Fibroblast of peridontal ligament (primary cell): Measurements from ENCODE around the gene KCNAB1.
A peak's percentile ranks its signal among the peaks of the same experiment; 100 is the strongest.
"Not testable (repeated sequence)": the region's sequence is repeated elsewhere in the genome, so short reads cannot be mapped to it uniquely, and the experiment has no call there.

Source experiments
- DNase-seq: peaks from one replicate; pipeline ENCODE4 v3.0.0-alpha.2; 2010; ENCODE audit errors: extremely low read depth

The KCNAB1 gene

DNA sequence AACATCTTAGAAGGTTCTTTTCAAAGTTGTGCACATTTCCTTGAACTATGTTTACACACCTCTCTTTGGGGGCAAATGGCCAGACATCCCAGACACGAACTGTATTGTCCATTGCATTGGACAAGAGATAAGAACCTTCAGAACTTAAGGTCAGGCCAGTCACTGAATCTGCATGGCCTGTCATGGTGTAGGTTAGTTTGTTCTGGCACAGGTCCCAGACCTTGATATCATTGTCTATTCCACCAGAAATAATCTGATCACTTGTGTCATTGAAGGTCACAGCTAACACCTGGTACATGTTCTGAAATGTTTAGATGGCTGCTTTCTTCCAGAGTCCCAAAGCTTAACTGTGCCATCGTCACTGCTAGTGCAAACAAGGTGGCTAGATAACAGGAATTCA, 55.7 kb downstream of the KCNAB1 start:
- no peak for DNase-seq

DNA sequence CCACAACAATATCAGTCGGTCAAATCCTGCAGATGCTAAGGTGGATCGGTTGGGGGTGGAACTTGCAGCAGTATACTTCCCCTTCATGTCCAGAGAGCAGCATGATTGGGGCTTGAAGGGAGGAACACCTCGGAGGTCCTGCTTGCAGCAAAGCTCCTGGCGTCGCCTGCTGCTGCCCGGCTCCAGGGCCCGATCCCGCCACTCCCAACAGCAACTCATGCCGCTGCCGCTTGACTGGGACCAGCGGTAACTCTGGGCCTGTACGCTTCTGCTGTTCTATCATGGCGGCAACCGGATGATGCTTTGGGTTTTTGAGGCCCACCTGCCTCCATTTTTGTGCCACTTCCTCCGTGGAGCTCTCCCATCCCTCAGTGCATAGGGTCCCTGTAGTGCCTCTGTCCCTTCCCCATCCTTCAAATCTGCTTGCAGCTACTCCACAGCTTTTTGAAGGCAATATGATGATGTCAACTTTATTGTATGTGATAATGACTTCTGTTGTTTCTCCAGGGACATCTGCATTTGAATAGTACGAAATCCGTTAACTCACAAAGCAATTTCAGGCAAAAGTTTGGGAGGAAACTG, 56.3 kb downstream of the KCNAB1 start:
- no peak for DNase-seq

DNA sequence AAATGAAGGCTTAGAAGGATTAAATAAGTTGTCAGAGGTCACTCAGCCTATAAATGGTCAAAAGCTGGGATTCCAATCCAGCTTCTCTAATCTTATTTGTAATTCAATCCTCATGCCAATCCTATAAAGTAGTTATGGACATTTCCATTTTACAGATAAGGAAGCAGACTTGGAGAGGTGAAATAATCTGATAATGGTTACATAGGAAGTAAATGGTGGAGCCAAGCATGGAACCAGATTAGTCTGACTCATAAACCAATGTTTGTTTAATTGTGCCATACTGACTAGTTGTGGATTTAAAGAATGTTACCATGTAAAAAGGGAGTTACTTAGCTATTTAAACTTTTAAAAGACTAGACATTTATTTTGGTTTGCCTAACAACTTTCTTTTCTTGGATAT, 59.7 kb downstream of the KCNAB1 start:
- peak; percentile 63 for DNase-seq

DNA sequence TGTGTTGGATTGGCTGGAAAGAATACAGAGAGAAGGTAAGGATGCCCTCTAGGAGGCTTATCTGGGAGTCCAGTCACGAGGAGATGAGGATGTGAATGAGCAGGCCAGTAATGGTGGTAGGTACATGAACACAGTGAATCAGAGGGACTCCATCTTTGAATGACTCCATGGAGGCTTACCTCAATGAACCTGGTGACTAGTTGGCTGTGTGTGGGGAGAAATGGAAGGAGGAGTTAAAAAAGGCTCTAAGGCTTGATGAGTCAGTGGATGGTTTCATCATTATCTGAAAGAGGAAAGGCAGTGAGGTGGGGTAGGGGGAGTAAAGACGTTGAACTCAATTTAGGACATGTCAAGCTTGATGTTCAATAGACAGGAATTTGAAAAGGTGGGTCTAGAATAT, 61.1 kb downstream of the KCNAB1 start:
- DNase-seq, result peak; percentile 14

DNA sequence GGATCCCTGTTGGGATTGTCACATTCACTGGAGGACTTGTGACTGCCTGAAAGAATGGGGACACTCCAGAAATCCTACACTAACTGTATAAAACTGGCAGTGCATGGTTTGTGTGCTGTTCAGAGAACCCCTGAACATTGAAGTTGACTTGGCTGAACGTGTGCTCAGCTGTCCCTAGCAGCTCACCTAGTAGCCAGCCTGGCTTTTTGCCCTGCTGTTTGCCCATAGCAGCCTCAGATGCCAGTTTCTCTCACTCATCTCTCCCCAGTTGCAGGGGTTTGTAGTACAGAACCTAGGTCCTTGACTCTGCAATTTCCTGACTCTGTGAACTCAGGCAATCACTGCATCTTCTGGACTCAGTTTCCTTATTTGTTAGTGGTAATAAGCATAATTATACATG, 63.0 kb downstream of the KCNAB1 start:
- no peak for DNase-seq

DNA sequence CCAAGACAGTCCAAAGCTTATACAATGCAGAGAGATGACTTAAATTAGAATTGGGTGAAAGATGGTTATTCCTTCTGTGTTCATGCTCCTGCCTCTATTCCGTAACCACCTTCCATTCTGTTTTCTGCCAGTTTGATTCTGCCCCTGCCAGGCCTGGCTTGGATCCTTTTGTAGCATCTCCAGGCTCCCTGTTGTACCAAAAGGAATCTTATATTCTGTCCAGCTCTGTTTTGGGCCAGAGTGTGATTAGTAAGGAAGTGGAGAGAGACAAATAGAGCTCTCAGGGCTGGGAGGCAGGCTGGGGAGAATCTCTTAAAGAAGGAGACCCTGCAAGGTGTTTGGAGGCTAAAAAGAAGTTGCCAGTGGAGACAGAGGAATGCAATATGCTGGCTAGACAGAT, 63.8 kb downstream of the KCNAB1 start:
- no peak for DNase-seq

DNA sequence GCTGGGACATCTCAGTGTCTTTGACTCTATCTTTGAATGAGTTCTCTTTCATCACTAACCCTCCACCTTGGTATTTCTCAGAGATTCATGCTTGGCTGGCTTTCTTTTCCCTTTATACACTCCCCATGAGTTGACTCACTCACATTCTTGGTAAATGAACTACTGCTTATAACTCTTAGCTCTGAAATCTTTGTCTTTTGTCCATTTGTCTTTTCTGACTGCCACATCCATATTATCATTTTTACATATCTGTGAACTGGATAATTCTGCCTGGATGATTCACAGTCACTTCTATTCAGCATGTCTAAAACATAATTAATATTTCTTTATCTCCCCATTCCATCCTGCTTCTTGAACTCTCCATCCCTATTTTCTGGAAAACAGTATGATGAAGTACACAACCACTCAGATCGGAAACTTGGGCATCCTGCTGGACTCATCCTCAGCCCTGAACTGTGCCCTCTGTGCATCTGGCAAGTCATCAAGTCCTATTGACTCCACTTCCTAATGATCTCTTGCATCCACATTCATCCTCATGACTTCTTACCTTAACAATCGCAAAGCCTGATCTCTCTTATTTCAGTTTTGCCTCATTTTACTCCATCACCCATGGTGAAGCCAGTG, 66.9 kb downstream of the KCNAB1 start:
- peak; percentile 26 for DNase-seq

DNA sequence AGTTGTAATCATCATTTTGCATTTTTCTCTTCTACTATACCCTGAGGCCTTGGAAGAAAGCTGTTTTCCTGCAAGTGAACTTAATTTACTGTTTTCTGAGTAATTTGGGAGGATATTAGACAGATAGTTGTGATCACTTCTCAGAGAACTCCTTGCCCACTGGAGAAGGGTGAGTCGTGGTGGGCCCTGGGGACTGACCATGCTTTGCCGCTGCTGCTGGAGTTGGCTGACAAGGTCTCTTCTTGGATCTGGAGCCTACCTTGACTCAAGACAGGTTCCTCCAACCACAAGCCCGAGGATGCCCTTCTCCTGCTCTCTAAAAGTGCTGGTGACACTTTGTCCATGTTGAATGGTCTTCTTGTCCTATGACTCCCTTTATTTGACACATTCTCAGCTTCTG, 68.4 kb downstream of the KCNAB1 start:
- no peak for DNase-seq

DNA sequence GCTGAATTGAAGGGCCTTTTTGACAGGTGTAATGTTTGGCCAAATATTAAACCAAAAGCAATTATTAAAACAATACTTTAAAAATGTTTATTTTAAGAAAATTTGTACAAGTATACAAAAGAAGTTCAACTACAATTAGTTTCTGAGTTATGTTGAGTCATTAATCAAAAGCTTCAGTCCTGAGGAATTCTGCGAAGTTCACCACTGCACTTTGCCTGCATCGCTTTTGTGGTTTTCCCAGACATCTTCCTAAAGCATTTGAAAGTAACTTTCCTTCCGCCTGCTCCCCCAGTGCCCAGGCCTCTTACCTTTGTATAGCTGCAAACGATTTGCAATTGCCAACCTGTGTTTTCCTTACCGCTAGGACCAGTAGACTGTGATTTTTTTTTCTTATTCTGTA, 69.5 kb downstream of the KCNAB1 start:
- no peak for DNase-seq

DNA sequence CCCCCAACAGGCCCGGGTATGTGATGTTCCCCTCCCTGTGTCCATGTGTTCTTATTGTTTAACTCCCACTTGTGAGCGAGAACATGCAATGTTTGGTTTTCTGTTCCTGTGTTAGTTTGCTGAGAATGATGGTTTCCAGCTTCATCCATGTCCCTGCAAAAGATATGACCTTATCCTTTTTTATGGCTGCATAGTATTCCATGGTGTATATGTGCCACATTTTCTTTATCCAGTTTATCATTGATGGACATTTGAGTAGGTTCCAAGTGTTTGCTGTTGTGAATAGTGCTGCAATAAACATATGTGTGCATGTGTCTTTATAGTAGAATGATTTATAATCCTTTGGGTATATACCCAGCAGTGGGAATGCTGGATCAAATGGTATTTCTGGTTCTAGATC, 74.6 kb downstream of the KCNAB1 start:
- DNase-seq, result not testable (repeated sequence)

DNA sequence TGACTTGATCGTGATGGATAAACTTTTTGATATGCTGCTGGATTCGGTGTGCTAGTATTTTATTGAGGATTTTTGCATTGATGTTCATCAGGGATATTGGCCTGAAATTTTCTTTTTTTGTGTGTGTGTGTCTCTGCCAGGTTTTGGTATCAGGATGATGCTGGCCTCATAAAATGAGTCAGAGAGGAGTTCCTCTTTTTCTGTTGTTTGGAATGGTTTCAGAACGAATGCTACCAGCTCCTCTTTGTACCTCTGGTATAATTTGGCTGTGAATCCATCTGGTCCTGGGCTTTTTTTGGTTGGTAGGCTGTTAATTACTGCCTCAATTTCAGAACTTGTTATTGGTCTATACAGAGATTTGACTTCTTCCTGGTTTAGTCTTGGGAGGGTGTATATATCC, 76.8 kb downstream of the KCNAB1 start:
- not testable (repeated sequence) for DNase-seq

DNA sequence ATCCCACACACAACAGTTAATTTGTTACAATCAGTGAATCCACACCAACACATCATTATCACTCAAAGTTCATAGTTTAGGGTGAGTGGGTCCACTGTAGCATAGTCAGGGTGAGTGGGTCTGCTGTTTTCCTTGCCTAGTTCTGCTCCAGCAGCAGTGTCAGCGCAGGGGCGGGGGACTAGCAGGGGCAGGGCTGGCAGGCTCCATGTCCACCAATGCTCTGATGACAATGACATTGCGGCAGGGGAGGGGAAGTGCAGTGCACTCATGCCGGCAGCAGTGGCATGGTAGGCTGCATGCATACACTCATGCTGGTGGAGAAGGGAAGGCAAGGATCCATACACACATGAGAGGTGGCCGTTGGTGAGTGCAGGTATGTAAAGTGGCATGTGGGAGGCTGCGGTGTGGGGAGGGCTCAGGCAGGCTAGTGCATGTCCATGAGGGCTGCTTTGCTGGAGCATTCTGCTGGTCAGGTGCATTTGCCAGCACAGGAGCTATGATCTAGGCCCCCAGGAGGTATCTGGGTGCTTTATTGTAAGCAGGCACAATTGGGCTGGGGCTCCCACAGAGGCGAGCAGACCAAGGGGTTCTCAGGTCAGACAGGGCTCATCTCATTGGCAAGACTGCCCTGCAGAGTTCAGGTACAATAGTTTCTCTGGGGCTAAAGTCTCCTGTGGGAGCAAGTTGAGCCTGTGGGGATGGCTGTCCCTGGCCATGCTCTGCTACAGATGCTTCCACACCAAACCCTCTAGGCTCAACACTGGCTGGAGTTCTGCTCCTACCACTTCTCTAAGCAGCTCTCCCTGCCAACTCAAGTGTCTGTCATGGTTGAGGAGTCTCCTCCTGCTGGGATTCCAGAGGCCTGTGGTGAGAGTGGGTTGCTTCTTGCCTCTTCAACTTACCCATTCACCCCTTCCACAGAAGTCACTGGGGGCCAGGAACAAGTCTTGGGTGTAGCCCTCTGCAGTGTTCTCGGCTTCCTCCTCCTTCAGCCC, 81.3 kb downstream of the KCNAB1 start:
- DNase-seq, result no peak

DNA sequence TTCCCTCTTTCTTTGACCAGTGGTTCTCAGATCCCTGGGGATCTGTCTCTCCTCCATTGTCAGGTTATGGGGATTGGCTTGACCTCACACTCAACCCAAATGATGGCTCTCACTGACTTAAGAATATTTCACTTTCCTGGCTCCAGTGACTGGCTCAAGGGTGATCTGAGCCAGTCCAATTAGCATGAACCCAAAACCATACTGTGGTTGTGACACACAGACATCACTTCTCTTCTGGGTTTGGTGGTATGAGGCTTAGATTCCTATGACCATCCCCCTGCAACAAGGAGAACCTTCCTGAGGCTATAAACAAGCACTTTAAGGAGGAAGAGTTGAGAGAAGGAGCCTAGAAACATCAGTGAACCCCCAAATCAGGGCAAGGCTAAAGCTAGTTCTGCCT, 85.8 kb downstream of the KCNAB1 start:
- DNase-seq, result no peak

DNA sequence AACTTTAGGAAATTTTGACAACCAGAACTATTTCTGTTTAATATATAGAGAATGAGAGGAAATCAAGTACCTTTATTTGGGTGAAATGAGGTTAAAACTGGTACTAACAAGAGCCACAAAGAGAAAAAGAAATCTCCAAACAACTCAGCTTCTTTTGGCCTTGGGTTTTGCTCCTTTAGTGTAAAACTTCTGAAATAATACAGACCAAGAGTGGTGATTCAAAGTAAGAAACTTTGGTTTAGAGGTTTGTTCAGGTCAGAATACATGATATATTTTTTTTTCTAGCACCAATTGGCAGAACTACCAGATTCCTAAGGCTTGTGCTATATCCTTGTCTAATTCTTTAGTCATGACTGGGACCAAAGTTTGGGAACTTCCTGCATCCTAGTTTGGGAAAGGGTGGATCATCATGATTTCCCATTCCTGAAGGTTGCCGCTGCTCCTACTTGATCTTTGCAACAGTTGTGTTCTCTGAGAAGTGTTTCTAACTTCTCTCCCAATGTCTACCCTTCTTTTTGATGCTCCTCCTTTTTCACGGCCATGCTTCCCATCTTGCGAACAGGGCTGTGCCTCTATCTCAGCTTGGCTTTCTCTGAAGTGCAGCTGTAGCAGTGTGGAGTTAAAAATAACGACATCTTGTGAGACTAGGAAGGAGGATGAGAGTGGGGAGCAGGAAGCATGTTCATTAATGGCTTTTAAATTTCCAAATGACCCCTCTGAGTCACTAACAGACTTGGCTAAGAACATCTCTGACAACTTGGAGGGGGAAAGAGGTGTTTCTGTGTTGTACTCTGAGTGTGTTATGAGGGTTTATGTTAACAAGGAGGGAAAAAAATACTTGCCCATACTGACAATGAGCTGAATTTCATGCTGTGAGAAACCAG, 87.7 kb downstream of the KCNAB1 start:
- no peak for DNase-seq

DNA sequence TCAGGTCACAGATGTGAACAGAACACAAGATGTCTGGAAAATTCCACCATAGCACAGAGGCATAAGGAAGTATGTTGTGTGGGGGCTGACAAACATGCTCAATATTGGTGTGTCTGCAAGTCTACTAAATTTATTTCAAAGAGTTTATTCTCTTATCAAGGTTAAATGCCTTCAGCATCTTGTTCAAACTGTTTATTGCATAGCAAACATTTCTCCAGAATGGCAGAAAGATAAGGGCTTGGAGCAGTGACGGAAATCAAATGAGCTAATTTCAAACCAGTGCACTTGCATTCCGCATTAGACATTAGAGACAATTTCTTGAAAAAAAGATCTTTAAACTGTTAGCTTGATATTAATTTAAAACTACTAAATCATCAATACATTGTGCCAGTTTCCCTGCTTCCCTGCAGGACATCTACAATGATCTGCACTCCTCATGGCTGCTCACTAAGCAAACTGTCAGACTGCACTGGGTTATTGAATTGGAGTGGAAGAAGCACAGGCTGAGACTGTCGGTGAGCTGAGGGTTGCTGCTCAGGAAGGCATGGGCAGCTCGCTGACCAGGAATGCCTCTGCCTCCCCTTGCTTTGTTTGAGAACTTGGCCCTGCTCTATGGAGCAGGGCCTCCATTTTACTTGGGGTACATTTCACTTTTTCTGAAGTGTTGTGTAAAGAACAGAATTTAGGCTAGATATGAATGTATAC, 89.4 kb downstream of the KCNAB1 start:
- no peak for DNase-seq

DNA sequence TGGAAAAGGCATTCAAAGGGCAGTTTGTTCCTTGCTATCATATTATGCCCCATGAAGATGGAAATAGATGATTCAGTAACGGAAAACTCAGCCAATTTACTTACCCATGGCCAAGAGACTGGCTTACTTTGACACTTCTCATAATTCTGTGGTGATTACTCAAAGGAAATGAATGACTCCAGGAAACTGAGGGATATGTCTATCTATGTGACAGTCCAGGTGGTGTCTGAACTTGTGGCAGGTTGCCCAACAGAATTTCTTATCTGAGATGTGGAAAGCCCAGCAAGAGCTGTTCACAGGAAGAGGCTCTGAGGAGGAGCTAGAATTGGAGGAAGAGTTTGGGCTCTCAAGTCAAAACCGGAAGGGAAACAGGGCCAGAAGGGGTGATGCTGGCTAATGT, 91.2 kb downstream of the KCNAB1 start:
- no peak for DNase-seq

DNA sequence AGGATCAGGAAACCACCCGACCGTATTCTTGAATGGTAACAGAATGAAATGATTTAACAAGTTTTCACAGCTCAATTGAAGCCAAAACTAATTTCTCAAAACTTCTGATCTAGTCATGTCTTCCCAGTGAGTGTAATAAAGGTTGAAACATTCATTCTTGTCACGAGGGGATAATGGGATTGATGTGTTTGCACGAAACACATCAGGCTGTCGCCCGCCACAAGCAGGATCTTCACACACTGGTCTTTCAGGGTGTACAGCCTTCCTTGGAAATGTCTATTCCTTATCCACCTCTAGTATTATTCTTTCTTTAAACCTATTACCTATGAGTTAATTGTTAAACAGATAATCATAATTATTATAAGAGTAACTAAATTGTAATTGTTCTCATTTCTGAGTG, 94.3 kb downstream of the KCNAB1 start:
- DNase-seq, result no peak

DNA sequence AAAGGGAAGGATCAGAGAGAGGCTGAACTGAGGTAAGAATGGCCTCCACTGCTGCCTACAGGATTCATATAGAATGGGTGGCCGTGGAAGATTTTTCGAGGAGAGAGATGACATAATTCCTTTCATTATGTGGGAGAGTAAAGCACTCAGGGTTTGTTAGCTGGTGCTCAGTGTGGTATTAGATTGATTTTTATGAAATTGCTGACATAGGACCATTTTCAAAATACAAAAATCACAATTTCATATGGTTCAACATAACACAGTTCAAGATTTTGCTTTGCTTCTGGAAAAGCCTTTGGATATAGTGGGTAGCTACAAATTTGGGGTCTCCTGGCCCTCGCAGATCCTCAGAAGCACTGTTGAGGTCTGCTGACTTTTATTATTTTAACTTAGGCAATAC, 95.4 kb downstream of the KCNAB1 start:
- DNase-seq, result no peak

DNA sequence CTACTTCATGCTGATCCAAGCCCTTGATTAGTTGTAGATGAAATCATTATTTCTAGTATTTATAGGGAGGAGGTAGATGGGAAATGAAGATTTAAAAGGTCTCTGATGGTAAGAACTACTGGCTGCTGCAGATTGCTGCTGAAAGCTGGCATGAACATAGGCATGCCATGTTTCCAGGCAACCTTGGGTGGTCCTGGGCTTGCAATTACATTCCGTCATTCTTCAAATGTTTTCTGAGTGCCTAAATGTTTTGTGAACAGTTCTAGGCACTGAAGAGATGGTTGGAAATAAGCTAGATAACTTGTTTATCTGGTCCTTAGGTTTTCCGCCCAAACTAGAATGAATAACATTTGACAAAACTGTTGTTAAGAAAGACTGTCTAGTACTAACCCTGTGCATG, 95.8 kb downstream of the KCNAB1 start:
- no peak for DNase-seq

DNA sequence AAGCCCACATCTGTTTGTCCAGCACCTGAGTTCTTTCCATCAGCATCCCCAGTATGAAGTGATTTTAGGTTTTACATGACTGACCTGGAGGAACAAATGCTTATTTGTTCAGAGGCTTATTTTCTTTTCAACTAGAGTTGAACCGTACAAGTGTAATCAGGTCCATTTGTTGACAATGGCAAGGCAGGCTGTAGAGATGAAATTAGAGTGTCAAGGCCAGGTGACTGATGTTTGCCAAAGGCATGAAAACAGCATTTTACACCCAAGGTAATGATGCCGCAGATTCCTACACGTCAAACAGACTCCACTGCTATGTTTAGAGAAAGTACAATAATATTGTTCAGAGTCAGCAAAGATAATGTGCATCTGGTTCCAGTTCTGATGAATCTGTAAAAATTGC, 96.5 kb downstream of the KCNAB1 start:
- no peak for DNase-seq

DNA sequence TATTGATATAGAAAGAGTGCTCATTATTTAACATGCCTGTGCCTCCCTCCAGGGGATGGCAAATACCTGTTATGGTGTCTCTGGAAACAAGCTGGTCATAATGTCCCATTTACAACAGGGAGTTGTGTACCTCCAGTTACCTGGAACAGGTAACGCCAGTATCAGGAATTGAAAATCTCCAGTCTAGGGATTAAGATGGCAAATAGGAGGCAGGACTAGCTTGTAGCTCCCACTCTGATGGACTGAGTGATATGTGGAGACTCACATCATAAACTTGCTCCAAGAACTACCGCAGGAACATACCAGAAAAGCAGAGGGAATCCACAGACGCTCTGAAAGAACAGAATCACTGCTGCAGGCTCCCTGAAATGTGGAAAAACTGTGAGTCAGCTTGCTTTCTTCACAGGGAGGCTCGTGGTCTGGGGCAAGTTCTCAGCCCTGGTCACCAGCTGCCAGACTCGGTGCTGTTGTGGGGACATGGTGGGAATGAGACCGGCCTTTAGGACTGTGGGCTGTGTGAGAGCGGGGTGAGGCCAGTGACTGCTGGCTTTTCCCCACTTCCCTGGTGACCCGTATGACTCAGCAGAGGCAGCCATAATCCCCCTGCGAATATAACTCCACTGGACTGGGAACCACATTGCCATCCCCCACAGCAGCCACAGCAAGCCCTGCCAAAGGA, 97.4 kb downstream of the KCNAB1 start:
- no peak for DNase-seq
